ENCODE data around the gene DLG3. TPM values are rescaled to one million over a fixed set of nuclear protein-coding genes. Genes with fewer than 3 reads are reported as not detected.

The DLG3 gene
- polyA plus RNA-seq, 1 donor from 2014 or later = 66.5 TPM

- Histone ChIP-seq H3K27ac (ENCODE audit: low read length) (no peak overlapping the region), H3K9ac (ENCODE audit: low read length) (no peak overlapping the region), H3K9me3 (ENCODE audit: low read length) (no peaks in the 10 kb centered on the region), H3K4me3 (ENCODE audit: low read length) (no peak overlapping the region), H3K4me2 (ENCODE audit: low read length) (no peak overlapping the region), H3K27me3 (ENCODE audit: insufficient read depth, low read depth, low read length) (no peaks in the 10 kb centered on the region), H3K36me3 (ENCODE audit: insufficient read depth, low read length) (no peaks in the 10 kb centered on the region), H4K20me1 (ENCODE audit: insufficient read depth) (no peaks in the 10 kb centered on the region), H3K79me2 (replicated peaks; ENCODE audit: insufficient read depth, low read length) (peaks cover 11% of the 10 kb centered on the region), H3F3A (ENCODE audit: insufficient read depth, low read length, poor library complexity, severe bottlenecking) (no peaks in the 10 kb centered on the region), H3K9me2 (ENCODE audit: insufficient read depth, low read length) (no peaks in the 10 kb centered on the region), H2AFZ (ENCODE audit: low read depth, low read length) (no peak overlapping the region)
- no peak for TF ChIP-seq SMC3 (conservative IDR thresholded peaks at IDR 0.05; ENCODE audit: poor library complexity)
- no peak for TF ChIP-seq RAD21 (conservative IDR thresholded peaks at IDR 0.05)
- TF ChIP-seq REST (IDR thresholded peaks at IDR 0.05; ENCODE audit: borderline replicate concordance) = no peak
- no peak for TF ChIP-seq CTCF (IDR thresholded peaks at IDR 0.05; ENCODE audit: poor library complexity, severe bottlenecking)
- TF ChIP-seq POLR2AphosphoS5 (IDR thresholded peaks at IDR 0.05) = no peak
- TF ChIP-seq TAF1 (IDR thresholded peaks at IDR 0.05; ENCODE audit: low read depth) = no peak
- no peak for TF ChIP-seq EZH2 (IDR thresholded peaks at IDR 0.05; ENCODE audit: borderline replicate concordance, insufficient read depth, low read length, poor library complexity, severe bottlenecking)
- no peak for TF ChIP-seq EP300 (conservative IDR thresholded peaks at IDR 0.05; ENCODE audit: poor library complexity, severe bottlenecking)
- TF ChIP-seq MXI1 (conservative IDR thresholded peaks at IDR 0.05; ENCODE audit: poor library complexity, severe bottlenecking) = no peak
These were observed 33.1 kb downstream of the DLG3 start for GRCh38 chrX:70477734-70478075.

- Histone ChIP-seq H3K36me3 (ENCODE audit: insufficient read depth, low read length) (no peaks in the 10 kb centered on the region), H3K27ac (ENCODE audit: low read length) (no peak overlapping the region), H3K27me3 (ENCODE audit: insufficient read depth, low read depth, low read length) (no peaks in the 10 kb centered on the region), H3K4me2 (ENCODE audit: low read length) (no peak overlapping the region), H3F3A (ENCODE audit: insufficient read depth, low read length, poor library complexity, severe bottlenecking) (no peaks in the 10 kb centered on the region), H2AFZ (ENCODE audit: low read depth, low read length) (no peak overlapping the region), H3K9me3 (ENCODE audit: low read length) (no peaks in the 10 kb centered on the region), H3K4me3 (ENCODE audit: low read length) (no peak overlapping the region), H3K79me2 (replicated peaks; ENCODE audit: insufficient read depth, low read length) (peaks cover 11% of the 10 kb centered on the region), H3K9ac (ENCODE audit: low read length) (no peak overlapping the region), H3K9me2 (ENCODE audit: insufficient read depth, low read length) (no peaks in the 10 kb centered on the region), H4K20me1 (ENCODE audit: insufficient read depth) (no peaks in the 10 kb centered on the region)
- no peak for TF ChIP-seq EP300 (conservative IDR thresholded peaks at IDR 0.05; ENCODE audit: poor library complexity, severe bottlenecking)
- TF ChIP-seq REST (IDR thresholded peaks at IDR 0.05; ENCODE audit: borderline replicate concordance) = no peak
- TF ChIP-seq TAF1 (IDR thresholded peaks at IDR 0.05; ENCODE audit: low read depth) = no peak
- no peak for TF ChIP-seq POLR2AphosphoS5 (IDR thresholded peaks at IDR 0.05)
- no peak for TF ChIP-seq CTCF (IDR thresholded peaks at IDR 0.05; ENCODE audit: poor library complexity, severe bottlenecking)
These were observed 34.1 kb downstream of the DLG3 start for GRCh38 chrX:70478526-70479245.

All from neural cell (in vitro differentiated cells).